ENCODE results near the gene CXCL13. TPM values are rescaled to one million over a fixed set of nuclear protein-coding genes. Genes with fewer than 3 reads are reported as not detected.

Gene CXCL13
- total and polyA plus RNA-seq, 11 donors = 0.24 TPM; not detected in 10

GRCh38 chr4:77618383-77619241 lies 13.0 kb downstream of the CXCL13 start:
- ATAC-seq = peak; percentile 61 to 95 (median 92)
- peak; percentile 70 to 89 (median 79) for TF ChIP-seq CTCF (IDR thresholded peaks at IDR 0.05)
- no peak for TF ChIP-seq POLR2A (IDR thresholded peaks at IDR 0.05)
- WGBS, 4 donors = 9 to 13% (median 12%) methylated on average over 12 of the region's 12 CpGs
- DNase-seq = peak in 4 of 5 donors; percentile 45 to 69 (median 60)
- H3K36me3 ChIP-seq = no peaks in the 10 kb centered on the region
- H3K4me3 ChIP-seq = no peak overlapping the region
- H3K9me3 ChIP-seq = no peaks in the 10 kb centered on the region
- H3K4me1 ChIP-seq = peaks cover 0 to 4% (median 0%) of the 10 kb centered on the region in 12 donors
- intact Hi-C loops (cut with DNase I) = loop anchor here in 8 of 10 donors (1.0 to 5.0 kb wide), 4 partner anchors 231 to 376 kb away; no protein-coding TSS in a partner anchor
- no peak overlapping the region for H3K27ac ChIP-seq
- peaks cover 0 to 7% (median 0%) of the 10 kb centered on the region in 9 donors for H3K27me3 ChIP-seq

GRCh38 chr4:77619408-77619807 lies 13.8 kb downstream of the CXCL13 start:
- intact Hi-C loops (cut with DNase I) = loop anchor here in 8 of 10 donors (5.0 kb wide), 3 partner anchors 232 to 377 kb away; no protein-coding TSS in a partner anchor
- WGBS, 4 donors = 88 to 89% (median 88%) methylated on average over 1 of the region's 1 CpG
- Histone ChIP-seq H3K4me1 (peaks cover 0 to 4% (median 0%) of the 10 kb centered on the region in 12 donors), H3K4me3 (no peak overlapping the region), H3K27ac (no peak overlapping the region), H3K27me3 (peaks cover 0 to 7% (median 0%) of the 10 kb centered on the region in 9 donors), H3K9me3 (no peaks in the 10 kb centered on the region), H3K36me3 (no peaks in the 10 kb centered on the region)
- DNase-seq (no peak), ATAC-seq (no peak)
- TF ChIP-seq CTCF (IDR thresholded peaks at IDR 0.05) (no peak), POLR2A (IDR thresholded peaks at IDR 0.05) (no peak)

- Histone ChIP-seq H3K27ac (no peak overlapping the region), H3K27me3 (peaks cover 0 to 7% (median 0%) of the 10 kb centered on the region in 9 donors), H3K4me1 (peaks cover 0 to 4% (median 0%) of the 10 kb centered on the region in 12 donors), H3K36me3 (no peaks in the 10 kb centered on the region), H3K9me3 (no peaks in the 10 kb centered on the region), H3K4me3 (no peak overlapping the region)
- DNase-seq (no peak), ATAC-seq (no peak)
- intact Hi-C loops (cut with DNase I) = no loop called here
- TF ChIP-seq CTCF (IDR thresholded peaks at IDR 0.05) = no peak
- TF ChIP-seq POLR2A (IDR thresholded peaks at IDR 0.05) = no peak
Observed at GRCh38 chr4:77621254-77621653, 15.6 kb downstream of the CXCL13 start.

GRCh38 chr4:77623091-77623490 lies 17.5 kb downstream of the CXCL13 start:
- H3K4me1 ChIP-seq = peaks cover 0 to 4% (median 0%) of the 10 kb centered on the region in 12 donors
- DNase-seq (no peak), ATAC-seq (no peak)
- H3K9me3 ChIP-seq = no peaks in the 10 kb centered on the region
- no peak for TF ChIP-seq CTCF (IDR thresholded peaks at IDR 0.05)
- TF ChIP-seq POLR2A (IDR thresholded peaks at IDR 0.05) = no peak
- peaks cover 0 to 7% (median 0%) of the 10 kb centered on the region in 9 donors for H3K27me3 ChIP-seq
- WGBS, 4 donors = 69 to 83% (median 78%) methylated on average over 2 of the region's 2 CpGs
- no peaks in the 10 kb centered on the region for H3K36me3 ChIP-seq
- H3K27ac ChIP-seq = no peak overlapping the region
- no peak overlapping the region for H3K4me3 ChIP-seq
- intact Hi-C loops (cut with DNase I) = no loop called here
